A549 treated with CORT108297 at 1 μM for 4 hours (cell line): ENCODE measurements around the gene BCAM. TPM values are rescaled to one million over a fixed set of nuclear protein-coding genes. Genes with fewer than 3 reads are reported as not detected.

ENCODE experiments used
- total RNA-seq: library from RNA; stranded (reverse); fragments of 200-300 nt; extraction: Qiagen RNA extraction; gene quantifications from 5 replicates; pipeline ENCODE4 v1.2.3, GENCODE V29; 2022

Gene BCAM, protein sequence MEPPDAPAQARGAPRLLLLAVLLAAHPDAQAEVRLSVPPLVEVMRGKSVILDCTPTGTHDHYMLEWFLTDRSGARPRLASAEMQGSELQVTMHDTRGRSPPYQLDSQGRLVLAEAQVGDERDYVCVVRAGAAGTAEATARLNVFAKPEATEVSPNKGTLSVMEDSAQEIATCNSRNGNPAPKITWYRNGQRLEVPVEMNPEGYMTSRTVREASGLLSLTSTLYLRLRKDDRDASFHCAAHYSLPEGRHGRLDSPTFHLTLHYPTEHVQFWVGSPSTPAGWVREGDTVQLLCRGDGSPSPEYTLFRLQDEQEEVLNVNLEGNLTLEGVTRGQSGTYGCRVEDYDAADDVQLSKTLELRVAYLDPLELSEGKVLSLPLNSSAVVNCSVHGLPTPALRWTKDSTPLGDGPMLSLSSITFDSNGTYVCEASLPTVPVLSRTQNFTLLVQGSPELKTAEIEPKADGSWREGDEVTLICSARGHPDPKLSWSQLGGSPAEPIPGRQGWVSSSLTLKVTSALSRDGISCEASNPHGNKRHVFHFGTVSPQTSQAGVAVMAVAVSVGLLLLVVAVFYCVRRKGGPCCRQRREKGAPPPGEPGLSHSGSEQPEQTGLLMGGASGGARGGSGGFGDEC
- 64.2 to 91.6 TPM (median 88.8 TPM) in 5 replicates for total RNA-seq

DNA sequence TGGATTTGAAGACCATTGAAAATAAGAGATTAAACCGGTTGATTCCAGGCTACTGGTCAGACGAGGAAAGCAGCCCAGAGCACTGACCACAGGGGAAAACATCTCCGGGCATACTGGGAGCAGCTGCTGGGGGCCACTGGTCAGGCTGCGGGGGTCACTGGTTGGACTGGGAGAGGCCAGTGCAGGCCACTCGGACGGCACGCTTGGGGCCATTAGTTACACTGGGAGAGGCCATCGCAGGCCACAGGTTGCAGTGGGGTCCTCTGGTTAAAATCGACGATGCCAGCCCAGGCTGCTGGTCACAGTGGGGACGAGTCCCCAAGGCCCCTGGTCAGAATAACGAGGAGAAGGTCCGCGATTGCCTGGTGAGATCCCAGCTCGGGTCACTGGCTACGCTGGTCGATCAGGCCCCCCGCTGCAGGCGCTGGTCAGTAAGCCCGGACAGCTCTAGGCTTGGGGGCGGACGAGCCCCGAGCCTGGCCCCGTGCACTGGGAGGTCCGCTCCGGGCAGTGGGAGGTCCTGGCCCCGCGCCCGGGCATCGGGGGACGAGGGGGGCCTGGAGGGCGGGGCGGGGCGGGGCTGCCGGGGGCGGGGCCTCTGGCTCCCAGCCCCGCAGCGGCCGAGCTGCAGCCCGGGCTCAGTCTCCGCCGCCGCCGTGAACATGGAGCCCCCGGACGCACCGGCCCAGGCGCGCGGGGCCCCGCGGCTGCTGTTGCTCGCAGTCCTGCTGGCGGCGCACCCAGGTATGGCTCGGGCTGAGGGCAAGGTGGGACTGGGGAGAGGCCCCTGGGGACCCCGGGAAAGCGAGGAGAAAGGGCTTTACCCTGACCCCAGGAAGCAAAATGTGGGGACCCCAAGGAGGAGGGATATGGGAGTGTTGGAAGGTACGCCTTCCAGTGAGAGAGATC, at the start of gene BCAM:
BCAM (plus strand) TSS at position 641 of the 909 bp plus-strand sequence; CDS start at position 663, 22 bp downstream.

DNA sequence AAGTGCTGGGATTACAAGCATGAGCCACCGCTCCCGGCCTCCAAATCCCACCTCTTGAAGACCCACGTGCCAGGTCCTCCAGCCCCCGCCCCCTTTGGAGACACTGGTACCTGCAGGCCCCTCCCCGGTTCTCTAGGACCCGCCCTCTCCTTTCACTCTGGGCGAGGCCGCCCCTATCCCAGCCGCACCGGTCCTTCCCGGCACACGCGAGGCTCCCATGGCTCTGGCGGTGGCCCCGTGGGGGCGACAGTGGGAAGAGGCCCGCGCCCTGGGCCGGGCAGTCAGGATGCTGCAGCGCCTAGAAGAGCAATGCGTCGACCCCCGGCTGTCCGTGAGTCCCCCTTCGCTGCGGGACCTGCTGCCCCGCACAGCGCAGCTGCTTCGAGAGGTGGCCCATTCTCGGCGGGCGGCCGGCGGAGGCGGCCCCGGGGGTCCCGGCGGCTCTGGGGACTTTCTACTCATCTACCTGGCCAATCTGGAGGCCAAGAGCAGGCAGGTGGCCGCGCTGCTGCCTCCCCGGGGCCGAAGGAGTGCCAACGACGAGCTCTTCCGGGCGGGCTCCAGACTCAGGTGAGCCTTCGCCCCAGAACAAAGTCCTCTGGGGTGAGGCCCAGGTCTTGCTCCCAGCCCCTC, 31.1 kb upstream of the BCAM start, which contains the start of gene CBLC:
CBLC (plus strand) TSS at position 176 of the 633 bp plus-strand sequence; CDS start at position 218, 42 bp downstream.

DNA sequence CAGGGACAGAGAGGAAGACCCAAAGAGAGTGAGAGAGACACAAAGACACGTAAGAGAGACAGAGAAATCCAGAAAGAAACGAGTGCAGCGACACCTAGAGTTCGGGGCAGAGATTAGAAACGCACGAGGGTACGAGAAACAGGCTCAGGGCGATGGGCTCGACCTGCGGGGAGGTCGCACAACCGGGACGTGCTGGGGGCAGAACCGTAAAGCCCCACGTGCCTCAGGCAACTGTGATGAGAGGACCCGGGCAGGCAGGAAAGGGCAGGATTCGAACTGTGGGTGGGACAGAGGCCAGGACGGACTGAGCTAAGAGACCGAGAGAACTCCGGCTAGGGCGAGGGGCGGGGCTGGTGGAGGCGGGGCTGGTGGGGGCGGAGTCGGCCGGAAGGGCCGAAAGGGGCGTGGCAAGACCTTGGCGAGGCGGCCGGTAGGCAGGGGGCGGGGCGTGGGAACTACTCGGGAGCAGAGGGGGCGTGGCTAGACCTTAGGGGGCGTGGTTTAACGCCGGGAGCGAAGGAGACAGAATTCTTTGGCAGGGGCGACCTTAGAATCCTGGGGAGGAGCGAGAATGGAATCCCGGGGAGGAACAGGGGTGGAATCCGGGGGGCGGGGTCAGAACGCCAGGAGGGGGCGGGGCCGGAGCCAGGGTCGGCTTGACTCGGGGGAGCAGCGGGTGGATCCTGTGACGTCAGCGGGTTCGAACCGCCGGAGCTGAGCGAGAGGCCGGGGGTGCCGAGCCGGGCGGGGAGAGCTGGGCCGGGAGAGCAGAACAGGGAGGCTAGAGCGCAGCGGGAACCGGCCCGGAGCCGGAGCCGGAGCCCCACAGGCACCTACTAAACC, 36.9 kb downstream of the BCAM start, which contains the start of gene NECTIN2:
NECTIN2 (plus strand) TSS at position 686 of the 843 bp plus-strand sequence. CDS start 229 bp downstream, outside the sequence.

Other genes starting within 250 kb of the BCAM start
- gene IGSF23, start 195.5 kb upstream of the BCAM start, total RNA-seq: 0.23 to 0.57 TPM (median 0.32 TPM) in 5 replicates
- gene PVR, start 165.2 kb upstream of the BCAM start, total RNA-seq: 102 to 126 TPM (median 116 TPM) in 5 replicates
- gene CEACAM19, start 137.6 kb upstream of the BCAM start, total RNA-seq: 8.3 to 10.6 TPM (median 9.8 TPM) in 5 replicates
- gene CEACAM16, start 110.0 kb upstream of the BCAM start, total RNA-seq: 0.09 to 0.24 TPM (median 0.10 TPM) in 4 of 5 replicates, not detected in the other
- gene BCL3, start 60.4 kb upstream of the BCAM start, total RNA-seq: 52.2 to 105 TPM (median 89.5 TPM) in 5 replicates
- not detected in 5 replicates for gene CBLC, start 31.2 kb upstream of the BCAM start, total RNA-seq
- gene NECTIN2, start 37.2 kb downstream of the BCAM start, total RNA-seq: 71.9 to 89.5 TPM (median 86.2 TPM) in 5 replicates
- 183 to 257 TPM (median 247 TPM) in 5 replicates for gene TOMM40, start 82.2 kb downstream of the BCAM start, total RNA-seq
- 11.9 to 23.5 TPM (median 16.2 TPM) in 5 replicates for gene APOE, start 96.7 kb downstream of the BCAM start, total RNA-seq
- 119 to 132 TPM (median 122 TPM) in 5 replicates for gene APOC1, start 105.5 kb downstream of the BCAM start, total RNA-seq
- gene APOC4, start 133.1 kb downstream of the BCAM start, total RNA-seq: not detected in 5 replicates
- gene APOC2, start 136.9 kb downstream of the BCAM start, total RNA-seq: not detected in 5 replicates
- gene CLPTM1, start 146.3 kb downstream of the BCAM start, total RNA-seq: 141 to 188 TPM (median 176 TPM) in 5 replicates
- gene RELB, start 192.4 kb downstream of the BCAM start, total RNA-seq: 28.1 to 57.8 TPM (median 50.6 TPM) in 5 replicates
- 49.4 to 78.5 TPM (median 72.9 TPM) in 5 replicates for gene CLASRP, start 229.9 kb downstream of the BCAM start, total RNA-seq